H9 (cell line): ENCODE data around the gene PUDP. TPM values are rescaled to one million over a fixed set of nuclear protein-coding genes. Genes with fewer than 3 reads are reported as not detected.

Source experiments
- DNase-seq: peaks from one replicate; pipeline ENCODE4 v3.0.0-alpha.2; 2017
- H2AFZ ChIP-seq: one replicate; pipeline ENCODE4 v1.6.1; 2013; ENCODE audit warnings: mild to moderate bottlenecking, low read length, control low read depth, moderate library complexity
- H2AK5ac ChIP-seq: 2 replicates; pipeline ENCODE4 v1.6.1; 2013; ENCODE audit warnings: low read length, control low read depth, mixed read lengths; ENCODE audit not compliant: insufficient read length
- H2BK120ac ChIP-seq: one replicate; pipeline ENCODE4 v1.6.1; 2013; ENCODE audit warnings: low read depth, mild to moderate bottlenecking, low read length, control low read depth, inconsistent platforms; ENCODE audit not compliant: poor library complexity, severe bottlenecking
- H2BK12ac ChIP-seq: 2 replicates; pipeline ENCODE4 v1.6.1; 2013; ENCODE audit warnings: low read length, control low read depth, mixed read lengths, low read depth; ENCODE audit not compliant: insufficient read length
- H2BK15ac ChIP-seq: 2 replicates; pipeline ENCODE4 v1.6.1; 2013; ENCODE audit warnings: low read depth, low read length, control low read depth
- H2BK20ac ChIP-seq: one replicate; pipeline ENCODE4 v1.6.1; 2013; ENCODE audit warnings: low read depth, mild to moderate bottlenecking, low read length, control low read depth, inconsistent platforms; ENCODE audit not compliant: poor library complexity, severe bottlenecking
- H2BK5ac ChIP-seq: 2 replicates; pipeline ENCODE4 v1.6.1; 2013; ENCODE audit warnings: low read length, control low read depth, mixed read lengths; ENCODE audit not compliant: insufficient read length
- H3K14ac ChIP-seq: 2 replicates; pipeline ENCODE4 v1.6.1; 2013; ENCODE audit warnings: low read length, control low read depth; ENCODE audit not compliant: insufficient read depth
- H3K18ac ChIP-seq: 2 replicates; pipeline ENCODE4 v1.6.1; 2013; ENCODE audit warnings: low read depth, mild to moderate bottlenecking, mixed read lengths, low read length, control low read depth; ENCODE audit not compliant: insufficient read length
- H3K23ac ChIP-seq: 2 replicates; pipeline ENCODE4 v1.6.1; 2013; ENCODE audit warnings: low read length, control low read depth, mixed read lengths, low read depth; ENCODE audit not compliant: insufficient read length
- H3K23me2 ChIP-seq: 2 replicates; pipeline ENCODE4 v1.6.1; 2013; ENCODE audit warnings: low read depth, mild to moderate bottlenecking, mixed read lengths, low read length, control low read depth; ENCODE audit not compliant: insufficient read length, poor library complexity, severe bottlenecking
- H3K27ac ChIP-seq: 2 replicates; pipeline ENCODE4 v1.5.1; 2013; ENCODE audit warnings: low read length, control low read depth, mixed read lengths, low read depth; ENCODE audit not compliant: insufficient read length
- H3K27me3 ChIP-seq: 2 replicates; pipeline ENCODE4 v1.6.1; 2013; ENCODE audit warnings: low read length, control low read depth, inconsistent platforms; ENCODE audit not compliant: insufficient read depth
- H3K4ac ChIP-seq: 2 replicates; pipeline ENCODE4 v1.6.1; 2013; ENCODE audit warnings: low read depth, mild to moderate bottlenecking, control low read depth, inconsistent platforms, low read length, moderate library complexity
- H3K4me1 ChIP-seq: 2 replicates; pipeline ENCODE4 v1.6.1; 2013; ENCODE audit warnings: low read length, control low read depth, inconsistent platforms; ENCODE audit not compliant: insufficient read depth
- H3K4me2 ChIP-seq: 2 replicates; pipeline ENCODE4 v1.6.1; 2013; ENCODE audit warnings: low read length, control low read depth, mixed read lengths; ENCODE audit not compliant: insufficient read length, insufficient read depth
- H3K56ac ChIP-seq: 2 replicates; pipeline ENCODE4 v1.6.1; 2013; ENCODE audit warnings: low read depth, mild to moderate bottlenecking, mixed read lengths, low read length, control low read depth; ENCODE audit not compliant: insufficient read length
- H3K79me1 ChIP-seq: 2 replicates; pipeline ENCODE4 v1.6.1; 2013; ENCODE audit warnings: low read depth, mild to moderate bottlenecking, moderate library complexity, low read length, control low read depth, inconsistent platforms; ENCODE audit not compliant: insufficient read depth, poor library complexity, severe bottlenecking
- H3K79me2 ChIP-seq: 2 replicates; pipeline ENCODE4 v1.6.1; 2013; ENCODE audit warnings: low read length, control low read depth, inconsistent platforms; ENCODE audit not compliant: insufficient read depth
- H3K9ac ChIP-seq: 2 replicates; pipeline ENCODE4 v1.6.1; 2013; ENCODE audit warnings: low read length, control low read depth, mixed read lengths; ENCODE audit not compliant: insufficient read length; ENCODE audit errors: extremely low read depth
- H3K9me3 ChIP-seq: one replicate; pipeline ENCODE4 v1.6.1; 2013; ENCODE audit warnings: low read depth, low read length, inconsistent platforms; ENCODE audit not compliant: control insufficient read depth
- H3T11ph ChIP-seq: one replicate; pipeline ENCODE4 v1.6.1; 2013; ENCODE audit warnings: mild to moderate bottlenecking, low read length, control low read depth, inconsistent platforms
- H4K20me1 ChIP-seq: one replicate; pipeline ENCODE4 v1.6.1; 2013; ENCODE audit not compliant: control insufficient read depth, insufficient read length, insufficient read depth
- H4K5ac ChIP-seq: 2 replicates; pipeline ENCODE4 v1.6.1; 2013; ENCODE audit warnings: low read depth, mild to moderate bottlenecking, mixed read lengths, low read length, control low read depth; ENCODE audit not compliant: insufficient read length
- H4K8ac ChIP-seq: replicated peaks from 2 replicates; pipeline ENCODE4 v1.6.1; 2013; ENCODE audit warnings: low read length, control low read depth, mixed read lengths, low read depth; ENCODE audit not compliant: insufficient read length
- H4K91ac ChIP-seq: 2 replicates; pipeline ENCODE4 v1.6.1; 2013; ENCODE audit warnings: low read depth, mild to moderate bottlenecking, moderate library complexity, mixed read lengths, low read length, control low read depth; ENCODE audit not compliant: insufficient read length
- H3K27ac Mint-ChIP-seq, 3 experiments: 2 replicates in 2 of 3; 3 replicates in 1 of 3; pipeline ENCODE4 v1.8.0; 2020 to 2021; ENCODE audit warnings: mixed read lengths in 3 of 3, mild to moderate bottlenecking in 1 of 3, moderate library complexity in 1 of 3
- H3K27me3 Mint-ChIP-seq: 2 replicates; pipeline ENCODE4 v1.8.0; 2021; ENCODE audit warnings: low read depth, mild to moderate bottlenecking, moderate library complexity, mixed read lengths
- H3K36me3 Mint-ChIP-seq, 3 experiments: 2 replicates in 2 of 3; 3 replicates in 1 of 3; pipeline ENCODE4 v1.8.0; 2020 to 2021; ENCODE audit warnings: low read depth in 3 of 3, mixed read lengths in 3 of 3; ENCODE audit not compliant: insufficient read depth in 1 of 3
- H3K4me1 Mint-ChIP-seq, 2 experiments: 2 replicates each; pipeline ENCODE4 v1.8.0; 2020; ENCODE audit warnings: mixed read lengths in 2 of 2
- H3K4me3 Mint-ChIP-seq, 2 experiments: 2 replicates in 1 of 2; 3 replicates in 1 of 2; pipeline ENCODE4 v1.8.0; 2020 to 2021; ENCODE audit warnings: mild to moderate bottlenecking in 2 of 2, mixed read lengths in 2 of 2, moderate library complexity in 1 of 2
- H3K9me3 Mint-ChIP-seq, 2 experiments: 2 replicates in 1 of 2; 3 replicates in 1 of 2; pipeline ENCODE4 v1.8.0; 2020; ENCODE audit warnings: mild to moderate bottlenecking in 2 of 2, mixed read lengths in 2 of 2, moderate library complexity in 1 of 2
- CTCF ChIP-seq: fragments of 200-600 bp; sonication (generic); conservative IDR thresholded peaks from 3 replicates; pipeline ENCODE4 v1.8.0; 2021; ENCODE audit warnings: antibody characterized with exemption, mild to moderate bottlenecking
- WGBS: extraction: QIAGEN DNeasy Blood & Tissue Kit; methylation state at CpG from one replicate; pipeline ENCODE4 v1.1.7; 2013; ENCODE audit warnings: missing lambda C conversion rate, low lambda C conversion rate, mixed read lengths; ENCODE audit not compliant: insufficient read length; ENCODE audit errors: extremely low coverage; 5-methylcytosine and 5-hydroxymethylcytosine counted together
- total RNA-seq: library from RNA; stranded (reverse); gene quantifications from 2 replicates; pipeline ENCODE4 v1.2.1, GENCODE V29; 2021

PUDP gene
- total RNA-seq, 1 experiment from 2014 or later = 46.3 TPM

- H3K27me3 Mint-ChIP-seq = no peaks in the 10 kb centered on the region
- peaks cover 21 to 26% of the 10 kb centered on the region in 2 experiments for H3K4me1 Mint-ChIP-seq
- WGBS = no CpG with 5 or more reads among the region's 12 CpGs
- Histone ChIP-seq H2BK5ac (no peak overlapping the region), H3K79me1 (no peaks in the 10 kb centered on the region), H4K8ac (no peak overlapping the region), H2AFZ (no peak overlapping the region), H4K91ac (peak overlapping the region; percentile 75), H3K23me2 (no peaks in the 10 kb centered on the region), H4K5ac (no peak overlapping the region), H2AK5ac (no peak overlapping the region), H3K14ac (no peak overlapping the region; the same call in 1 of the 2 replicates), H3K27me3 (no peaks in the 10 kb centered on the region), H3K4me2 (no peak overlapping the region), H3T11ph (no peak overlapping the region), H3K79me2 (no peaks in the 10 kb centered on the region), H2BK12ac (no peak overlapping the region), H3K9me3 (no peaks in the 10 kb centered on the region), H3K23ac (no peak overlapping the region), H3K56ac (no peak overlapping the region), H3K4me1 (peaks cover 6% of the 10 kb centered on the region; the same call in 1 of the 2 replicates), H3K18ac (no peak overlapping the region), H4K20me1 (no peaks in the 10 kb centered on the region), H2BK120ac (no peak overlapping the region), H2BK15ac (no peak overlapping the region), H3K9ac (no peak overlapping the region), H2BK20ac (no peak overlapping the region), H3K4ac (no peak overlapping the region), H3K27ac (no peak overlapping the region)
- H3K36me3 Mint-ChIP-seq = peaks cover 7 to 10% (median 9%) of the 10 kb centered on the region in 3 experiments; a peak in 5 of 7 replicates
- no peak overlapping the region for H3K4me3 Mint-ChIP-seq
- H3K27ac Mint-ChIP-seq = peak overlapping the region in 1 of 3 experiments; percentile 49; a peak in 1 of 7 replicates
- no peak for DNase-seq
- H3K9me3 Mint-ChIP-seq = no peaks in the 10 kb centered on the region
- no peak for TF ChIP-seq CTCF
These were observed 71.7 kb downstream of the PUDP start for GRCh38 chrX:7076245-7076661.
